ENCODE data around the gene MAP1LC3B2. TPM values are rescaled to one million over a fixed set of nuclear protein-coding genes. Genes with fewer than 3 reads are reported as not detected.

Gene MAP1LC3B2
- total RNA-seq, 4 donors from 2014 or later, result 1.1 to 1.8 (median 1.8) TPM; not detected in 1

DNA sequence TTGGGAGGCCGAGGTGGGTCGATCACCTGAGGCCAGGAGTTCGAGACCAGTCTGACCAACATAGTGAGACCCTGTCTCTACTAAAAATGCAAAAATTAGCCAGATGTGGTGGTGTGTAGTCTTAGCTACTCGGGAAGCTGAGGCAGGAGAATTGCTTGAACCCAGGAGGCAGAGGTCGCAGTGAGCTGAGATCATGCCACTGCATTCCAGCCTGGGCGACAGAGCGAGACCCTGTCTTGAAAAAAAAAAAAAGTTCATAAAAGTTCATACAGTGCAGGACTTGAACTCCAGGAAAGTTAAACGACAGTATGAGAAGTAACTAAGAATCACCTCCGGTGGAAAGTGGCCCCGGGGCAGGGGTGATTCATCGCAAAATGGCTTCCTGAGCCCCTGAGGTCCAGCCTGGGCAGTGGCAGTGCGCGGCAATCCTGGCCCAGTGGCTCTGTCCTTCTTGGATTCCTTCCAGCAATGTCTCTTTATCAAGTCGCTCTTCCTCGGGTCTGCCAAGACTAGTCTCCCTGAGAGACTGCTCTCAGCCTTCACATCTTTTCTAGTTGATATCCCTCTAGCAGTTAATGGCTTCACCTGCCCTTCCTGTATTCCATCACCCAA, 16.7 kb upstream of the MAP1LC3B2 start:
- ATAC-seq, result no peak
- H3K4me1 ChIP-seq, result peaks cover 0 to 57% (median 7%) of the 10 kb centered on the region in 3 donors
- no peak overlapping the region for H3K27ac ChIP-seq
- no peak overlapping the region for H3K4me3 ChIP-seq
- H3K9me3 ChIP-seq, result no peaks in the 10 kb centered on the region
- H3K36me3 ChIP-seq, result no peaks in the 10 kb centered on the region
- H3K27me3 ChIP-seq, result no peaks in the 10 kb centered on the region
- 60% methylated on average over 10 to 11 of the region's 15 CpGs for WGBS, 2 donors (ENCODE audit: low coverage in 1 of 2)
- TF ChIP-seq, protein P1, sequence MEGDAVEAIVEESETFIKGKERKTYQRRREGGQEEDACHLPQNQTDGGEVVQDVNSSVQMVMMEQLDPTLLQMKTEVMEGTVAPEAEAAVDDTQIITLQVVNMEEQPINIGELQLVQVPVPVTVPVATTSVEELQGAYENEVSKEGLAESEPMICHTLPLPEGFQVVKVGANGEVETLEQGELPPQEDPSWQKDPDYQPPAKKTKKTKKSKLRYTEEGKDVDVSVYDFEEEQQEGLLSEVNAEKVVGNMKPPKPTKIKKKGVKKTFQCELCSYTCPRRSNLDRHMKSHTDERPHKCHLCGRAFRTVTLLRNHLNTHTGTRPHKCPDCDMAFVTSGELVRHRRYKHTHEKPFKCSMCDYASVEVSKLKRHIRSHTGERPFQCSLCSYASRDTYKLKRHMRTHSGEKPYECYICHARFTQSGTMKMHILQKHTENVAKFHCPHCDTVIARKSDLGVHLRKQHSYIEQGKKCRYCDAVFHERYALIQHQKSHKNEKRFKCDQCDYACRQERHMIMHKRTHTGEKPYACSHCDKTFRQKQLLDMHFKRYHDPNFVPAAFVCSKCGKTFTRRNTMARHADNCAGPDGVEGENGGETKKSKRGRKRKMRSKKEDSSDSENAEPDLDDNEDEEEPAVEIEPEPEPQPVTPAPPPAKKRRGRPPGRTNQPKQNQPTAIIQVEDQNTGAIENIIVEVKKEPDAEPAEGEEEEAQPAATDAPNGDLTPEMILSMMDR (IDR thresholded peaks at IDR 0.05), result no peak
- no peak for TF ChIP-seq POLR2AphosphoS5 (IDR thresholded peaks at IDR 0.05)
- no peak for TF ChIP-seq EP300 (IDR thresholded peaks at IDR 0.05)
- no peak for TF ChIP-seq POLR2A (IDR thresholded peaks at IDR 0.05)

DNA sequence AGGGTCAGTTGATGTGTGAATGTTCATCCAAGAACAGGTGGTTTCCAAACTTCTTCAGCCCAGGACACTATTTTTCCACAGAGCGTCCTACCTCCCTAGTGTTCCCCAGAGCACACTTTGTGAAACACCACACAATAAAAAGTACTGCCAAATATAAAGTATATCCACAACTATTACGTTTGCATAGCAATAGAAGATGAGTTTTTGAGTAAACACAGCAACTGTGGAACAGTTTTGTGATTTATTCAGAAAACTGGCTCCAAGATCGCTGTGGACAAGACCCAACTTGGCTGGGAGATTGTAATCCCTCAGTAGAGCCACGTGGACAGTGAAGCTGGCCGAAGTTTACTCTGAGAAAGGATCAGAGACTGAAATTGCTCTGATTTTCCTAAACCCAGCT, 14.5 kb upstream of the MAP1LC3B2 start:
- Histone ChIP-seq H3K9me3 (no peaks in the 10 kb centered on the region), H3K4me1 (peaks cover 0 to 53% (median 8%) of the 10 kb centered on the region in 3 donors), H3K27me3 (no peaks in the 10 kb centered on the region), H3K4me3 (no peak overlapping the region), H3K36me3 (no peaks in the 10 kb centered on the region), H3K27ac (peak overlapping the region in 3 of 4 donors; percentile 41 to 68 (median 59))
- 17 to 22% methylated on average over 5 of the region's 5 CpGs for WGBS, 2 donors (ENCODE audit: low coverage in 1 of 2)
- no peak for TF ChIP-seq EP300 (IDR thresholded peaks at IDR 0.05)
- TF ChIP-seq POLR2A (IDR thresholded peaks at IDR 0.05), result no peak
- peak; percentile 84 for TF ChIP-seq POLR2AphosphoS5 (IDR thresholded peaks at IDR 0.05)
- TF ChIP-seq, protein P1 (IDR thresholded peaks at IDR 0.05), result no peak
- ATAC-seq, result peak; percentile 83

DNA sequence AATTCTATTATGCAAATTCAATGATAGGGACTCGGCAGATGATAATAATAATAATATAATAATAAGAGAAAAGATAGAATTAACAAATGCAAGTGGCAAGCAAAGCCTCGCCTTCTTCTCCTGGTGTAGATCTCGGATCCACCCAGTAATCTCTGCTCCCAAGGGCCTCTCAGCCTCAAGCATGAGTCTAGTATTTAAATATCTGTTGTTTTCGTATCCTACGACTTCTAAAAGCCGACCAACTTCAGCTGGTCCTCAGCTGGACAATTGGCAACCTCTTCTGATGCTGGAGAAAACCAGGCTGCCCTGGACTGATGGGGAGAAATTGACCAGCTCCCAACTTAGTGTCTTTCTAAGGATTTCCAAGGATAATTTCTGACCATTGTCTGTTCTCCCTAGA, 14.0 kb upstream of the MAP1LC3B2 start:
- WGBS, 2 donors (ENCODE audit: low coverage in 1 of 2), result 53 to 56% methylated on average over 3 to 6 of the region's 6 CpGs
- Histone ChIP-seq H3K4me3 (no peak overlapping the region), H3K4me1 (peaks cover 0 to 48% (median 6%) of the 10 kb centered on the region in 3 donors), H3K27ac (peak overlapping the region in 2 of 4 donors; percentile 41 to 68), H3K36me3 (no peaks in the 10 kb centered on the region), H3K9me3 (no peaks in the 10 kb centered on the region), H3K27me3 (no peaks in the 10 kb centered on the region)
- ATAC-seq, result peak; percentile 22
- TF ChIP-seq EP300 (IDR thresholded peaks at IDR 0.05) (no peak), POLR2AphosphoS5 (IDR thresholded peaks at IDR 0.05) (no peak), POLR2A (IDR thresholded peaks at IDR 0.05) (no peak)
- TF ChIP-seq, protein P1 (IDR thresholded peaks at IDR 0.05), result no peak

DNA sequence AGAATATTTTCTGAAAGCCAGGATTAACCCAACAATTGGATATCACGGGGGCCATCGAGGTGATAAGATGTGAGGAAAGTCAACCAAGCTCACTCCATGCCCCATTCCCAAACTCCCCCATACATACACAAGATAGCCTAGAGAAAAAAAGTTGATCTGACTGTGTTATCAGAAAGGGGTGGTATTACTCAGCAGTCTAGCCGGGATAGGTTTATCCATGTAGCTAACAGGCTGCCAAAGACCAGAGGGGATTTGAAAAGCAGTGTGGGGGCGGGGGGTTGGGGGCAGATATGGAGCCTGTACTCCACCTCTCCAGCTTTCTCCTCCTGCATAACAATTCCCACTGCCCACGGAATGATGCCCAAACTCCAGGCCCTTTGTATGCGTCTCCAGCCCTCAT, 13.2 kb upstream of the MAP1LC3B2 start:
- no peaks in the 10 kb centered on the region for H3K9me3 ChIP-seq
- peaks cover 0 to 43% (median 6%) of the 10 kb centered on the region in 3 donors for H3K4me1 ChIP-seq
- H3K27me3 ChIP-seq, result no peaks in the 10 kb centered on the region
- no peak overlapping the region for H3K27ac ChIP-seq
- H3K36me3 ChIP-seq, result no peaks in the 10 kb centered on the region
- TF ChIP-seq, protein P1 (IDR thresholded peaks at IDR 0.05), result no peak
- TF ChIP-seq EP300 (IDR thresholded peaks at IDR 0.05) (no peak), POLR2AphosphoS5 (IDR thresholded peaks at IDR 0.05) (no peak)
- H3K4me3 ChIP-seq, result no peak overlapping the region
- ATAC-seq, result no peak
- 87 to 100% methylated on average over 1 to 5 of the region's 6 CpGs for WGBS, 2 donors (ENCODE audit: low coverage in 1 of 2)

DNA sequence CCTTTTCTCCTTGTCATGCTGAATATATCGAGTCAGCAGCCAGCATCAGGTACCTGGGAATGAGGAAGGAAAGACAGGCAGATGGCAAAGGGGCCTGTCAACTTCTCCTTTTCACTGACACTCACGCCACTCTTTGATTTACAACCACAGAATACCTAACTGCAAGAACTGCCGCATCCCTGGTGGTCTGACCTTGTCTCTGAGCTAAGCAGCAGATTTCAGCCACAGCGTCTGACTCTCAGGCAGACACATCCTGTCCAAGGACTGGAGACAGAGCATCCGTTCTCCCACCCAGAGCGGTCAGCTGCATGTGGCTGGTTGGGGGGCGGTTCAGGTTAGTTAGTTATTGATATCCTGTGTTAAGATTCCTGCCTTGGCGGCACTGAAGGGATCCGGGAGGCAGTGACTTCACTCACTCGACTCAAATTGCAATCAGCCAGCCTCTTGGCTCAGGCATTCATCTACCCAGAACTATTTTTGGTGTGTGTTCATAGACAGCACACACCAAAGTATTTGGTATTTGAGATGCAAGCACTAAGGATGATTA, 11.2 kb upstream of the MAP1LC3B2 start:
- Histone ChIP-seq H3K4me3 (no peak overlapping the region), H3K9me3 (no peaks in the 10 kb centered on the region), H3K36me3 (no peaks in the 10 kb centered on the region), H3K27me3 (no peaks in the 10 kb centered on the region), H3K4me1 (peaks cover 0 to 36% (median 6%) of the 10 kb centered on the region in 3 donors), H3K27ac (no peak overlapping the region)
- TF ChIP-seq POLR2AphosphoS5 (IDR thresholded peaks at IDR 0.05) (no peak), POLR2A (IDR thresholded peaks at IDR 0.05) (no peak), EP300 (IDR thresholded peaks at IDR 0.05) (no peak)
- TF ChIP-seq, protein P1 (IDR thresholded peaks at IDR 0.05), result no peak
- WGBS, 2 donors (ENCODE audit: low coverage in 1 of 2), result 39% methylated on average over 4 of the region's 10 CpGs; no CpG with 5 or more reads in 1 of the 2 donors
- ATAC-seq, result no peak

All from gastroesophageal sphincter (tissue), 4 donors.